SJCRH30 (cell line): ENCODE measurements around the gene DPM2. TPM values are rescaled to one million over a fixed set of nuclear protein-coding genes. Genes with fewer than 3 reads are reported as not detected.

Experiments used
- DNase-seq, 2 experiments: peaks; one replicate each; pipeline ENCODE4 v3.0.0-alpha.2; 2015 to 2020
- H3K27ac ChIP-seq: fragments of 250-450 bp; sonication (Bioruptor Pico); 2 replicates; pipeline ENCODE4 v1.5.1; 2020; ENCODE audit warnings: mild to moderate bottlenecking, moderate library complexity
- H3K27me3 ChIP-seq: fragments of 250-450 bp; sonication (Bioruptor Pico); 2 replicates; pipeline ENCODE4 v1.5.1; 2020; ENCODE audit warnings: mild to moderate bottlenecking, moderate library complexity
- H3K36me3 ChIP-seq: fragments of 250-450 bp; sonication (Bioruptor Pico); 2 replicates; pipeline ENCODE4 v1.5.1; 2020; ENCODE audit warnings: mild to moderate bottlenecking, moderate library complexity
- H3K4me1 ChIP-seq: fragments of 250-450 bp; sonication (Bioruptor Pico); 2 replicates; pipeline ENCODE4 v1.5.1; 2020; ENCODE audit warnings: mild to moderate bottlenecking, moderate library complexity
- H3K4me3 ChIP-seq: fragments of 250-450 bp; sonication (Bioruptor Pico); 2 replicates; pipeline ENCODE4 v1.5.1; 2020; ENCODE audit warnings: mild to moderate bottlenecking, moderate library complexity
- H3K9me3 ChIP-seq: fragments of 250-450 bp; sonication (Bioruptor Pico); replicated peaks from 2 replicates; pipeline ENCODE4 v1.5.1; 2020; ENCODE audit warnings: mild to moderate bottlenecking, moderate library complexity
- total RNA-seq: library from RNA; depleted of rRNA; stranded (reverse); fragments of >200 nt; shearing (Covaris generic); gene quantifications from 2 replicates; pipeline ENCODE4 v1.2.3, GENCODE V29; 2014

DPM2 gene
- total RNA-seq, 1 experiment from 2014 or later: 44.7 TPM

DNA sequence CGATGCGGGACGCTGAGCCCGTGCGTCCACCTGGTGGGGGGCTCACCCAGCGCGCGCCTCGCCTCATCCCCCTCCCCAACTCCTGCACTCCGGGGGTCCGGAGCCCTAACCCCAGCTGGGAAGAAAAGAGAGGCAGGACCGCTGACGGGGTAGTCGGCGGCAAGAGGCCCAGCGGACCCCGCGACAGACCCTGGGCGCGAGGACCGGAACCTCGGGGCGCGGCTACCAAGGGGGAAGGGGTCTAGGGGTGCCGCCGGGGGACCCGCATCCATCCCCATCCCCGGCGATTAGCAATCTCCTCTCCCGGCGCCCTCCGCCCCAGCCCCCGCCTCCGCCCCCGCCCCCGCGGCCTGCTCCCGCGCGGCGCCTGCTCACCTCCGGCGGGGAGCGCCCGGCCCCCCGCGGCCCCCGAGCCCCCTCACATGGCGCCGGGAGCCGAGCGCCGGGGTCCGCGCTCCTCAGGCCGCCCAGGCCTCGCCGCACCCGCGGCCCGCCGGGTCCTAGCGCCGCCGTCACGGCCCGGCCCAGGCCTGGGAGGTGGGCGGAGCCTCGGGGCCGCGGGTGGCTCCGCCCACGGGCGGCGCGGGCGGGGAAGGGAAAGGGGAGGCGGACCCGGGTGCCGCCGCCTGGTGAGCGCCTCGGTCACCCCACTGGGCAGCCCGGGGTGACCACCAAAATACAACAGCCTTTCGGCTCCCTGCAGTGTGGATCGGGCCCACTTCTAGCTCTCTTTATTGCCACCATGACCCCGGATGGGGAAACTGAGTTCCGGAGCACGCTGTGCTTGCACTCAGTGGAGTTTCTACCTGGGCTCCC, 38.3 kb downstream of the DPM2 start, which contains the start of gene ST6GALNAC6:
TSS of gene ST6GALNAC6 (minus strand) at position 476 of the 816 bp plus-strand sequence. CDS start 1,622 bp downstream, outside the sequence.
- peaks cover 28% of the 10 kb centered on the region for H3K4me1 ChIP-seq
- H3K36me3 ChIP-seq: peaks cover 27% of the 10 kb centered on the region
- H3K4me3 ChIP-seq: peak within 1 kb of the TSS; percentile 100
- 0 out of 2 replicates have a peak, but pooled peaks cover 4% of the 10 kb centered on the region for H3K9me3 ChIP-seq
- peak; percentile 76 to 87 for DNase-seq
- H3K27ac ChIP-seq: peak within 1 kb of the TSS; percentile 83
- no peaks in the 10 kb centered on the region for H3K27me3 ChIP-seq

GRCh38 chr9:127898433-127899127, 39.1 kb downstream of the DPM2 start:
- peak overlapping the region; percentile 83 for H3K27ac ChIP-seq
- peaks cover 25% of the 10 kb centered on the region for H3K4me1 ChIP-seq
- H3K4me3 ChIP-seq: peak overlapping the region; percentile 100
- 0 out of 2 replicates have a peak, but pooled peaks cover 4% of the 10 kb centered on the region for H3K9me3 ChIP-seq
- no peaks in the 10 kb centered on the region for H3K27me3 ChIP-seq
- peaks cover 35% of the 10 kb centered on the region for H3K36me3 ChIP-seq
- DNase-seq: peak; percentile 70 to 77

- no peaks in the 10 kb centered on the region for H3K27me3 ChIP-seq
- H3K27ac ChIP-seq: no peak overlapping the region; the same call in 1 of the 2 replicates
- peak; percentile 92 to 94 for DNase-seq
- H3K9me3 ChIP-seq: 0 out of 2 replicates have a peak, but pooled peaks cover 4% of the 10 kb centered on the region
- peaks cover 19% of the 10 kb centered on the region for H3K4me1 ChIP-seq
- H3K36me3 ChIP-seq: peaks cover 48% of the 10 kb centered on the region
- no peak overlapping the region for H3K4me3 ChIP-seq
Measured at GRCh38 chr9:127897193-127897692, 40.4 kb downstream of the DPM2 start.

GRCh38 chr9:127896395-127897192, 41.1 kb downstream of the DPM2 start:
- H3K9me3 ChIP-seq: 0 out of 2 replicates have a peak, but pooled peaks cover 4% of the 10 kb centered on the region
- H3K36me3 ChIP-seq: peaks cover 50% of the 10 kb centered on the region
- no peak overlapping the region for H3K4me3 ChIP-seq
- DNase-seq: no peak
- H3K4me1 ChIP-seq: peaks cover 19% of the 10 kb centered on the region
- H3K27ac ChIP-seq: no peak overlapping the region
- H3K27me3 ChIP-seq: no peaks in the 10 kb centered on the region

GRCh38 chr9:127895811-127896210, 41.8 kb downstream of the DPM2 start:
- Histone ChIP-seq H3K4me1 (peaks cover 16% of the 10 kb centered on the region), H3K4me3 (no peak overlapping the region), H3K36me3 (peaks cover 53% of the 10 kb centered on the region), H3K9me3 (0 out of 2 replicates have a peak, but pooled peaks cover 4% of the 10 kb centered on the region), H3K27me3 (no peaks in the 10 kb centered on the region), H3K27ac (no peak overlapping the region)
- DNase-seq: no peak

DNA sequence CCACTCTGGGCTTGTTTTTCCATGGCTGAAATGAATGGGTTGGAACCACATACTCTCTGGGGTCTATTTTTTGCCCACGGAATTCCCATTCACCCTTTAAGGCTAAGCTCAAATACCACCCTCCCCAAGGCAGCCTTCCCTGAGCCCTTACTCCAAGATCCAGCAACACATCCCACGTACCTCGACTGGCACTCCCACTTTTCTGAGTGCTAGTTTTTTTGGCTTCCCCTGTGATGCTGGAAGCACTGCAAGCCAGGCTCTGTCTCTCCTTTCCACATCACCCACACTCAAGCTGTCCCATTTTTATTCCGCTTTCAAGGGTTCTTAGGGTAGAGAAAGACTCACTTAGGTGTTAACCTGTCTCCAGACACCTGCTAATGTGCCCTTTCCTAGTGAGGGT, 44.3 kb downstream of the DPM2 start:
- Histone ChIP-seq H3K9me3 (0 out of 2 replicates have a peak, but pooled peaks cover 4% of the 10 kb centered on the region), H3K27me3 (no peaks in the 10 kb centered on the region), H3K36me3 (peaks cover 58% of the 10 kb centered on the region), H3K4me1 (peaks cover 10% of the 10 kb centered on the region), H3K4me3 (no peak overlapping the region), H3K27ac (no peak overlapping the region)
- DNase-seq: no peak

- 0 out of 2 replicates have a peak, but pooled peaks cover 4% of the 10 kb centered on the region for H3K9me3 ChIP-seq
- peaks cover 58% of the 10 kb centered on the region for H3K36me3 ChIP-seq
Measured at GRCh38 chr9:127892831-127893230, 44.8 kb downstream of the DPM2 start.

GRCh38 chr9:127890053-127890452, 47.6 kb downstream of the DPM2 start:
- Histone ChIP-seq H3K4me3 (no peak overlapping the region), H3K36me3 (peaks cover 51% of the 10 kb centered on the region), H3K27ac (no peak overlapping the region), H3K9me3 (0 out of 2 replicates have a peak, but pooled peaks cover 4% of the 10 kb centered on the region), H3K4me1 (peaks cover 1% of the 10 kb centered on the region; the same call in 1 of the 2 replicates), H3K27me3 (no peaks in the 10 kb centered on the region)
- DNase-seq: no peak

More at GRCh38 chr9:127892831-127893230, 44.8 kb downstream of the DPM2 start:
- no peak overlapping the region for H3K27ac ChIP-seq
- DNase-seq: no peak
- H3K4me1 ChIP-seq: peaks cover 7% of the 10 kb centered on the region
- H3K27me3 ChIP-seq: no peaks in the 10 kb centered on the region
- no peak overlapping the region for H3K4me3 ChIP-seq

GRCh38 chr9:127887792-127888191, 49.9 kb downstream of the DPM2 start:
- Histone ChIP-seq H3K27me3 (no peaks in the 10 kb centered on the region), H3K4me3 (no peak overlapping the region), H3K9me3 (no peaks in the 10 kb centered on the region), H3K36me3 (peaks cover 28% of the 10 kb centered on the region), H3K27ac (no peak overlapping the region), H3K4me1 (peaks cover 12% of the 10 kb centered on the region; the same call in 1 of the 2 replicates)
- no peak for DNase-seq

- peaks cover 21% of the 10 kb centered on the region for H3K36me3 ChIP-seq
- no peaks in the 10 kb centered on the region for H3K9me3 ChIP-seq
- H3K27me3 ChIP-seq: no peaks in the 10 kb centered on the region
- peaks cover 15% of the 10 kb centered on the region; the same call in 1 of the 2 replicates for H3K4me1 ChIP-seq
- peak; percentile 50 to 58 for DNase-seq
- no peak overlapping the region for H3K4me3 ChIP-seq
- H3K27ac ChIP-seq: no peak overlapping the region
Measured at GRCh38 chr9:127886401-127886972, 51.2 kb downstream of the DPM2 start.

GRCh38 chr9:127885508-127886281, 52.0 kb downstream of the DPM2 start:
- Histone ChIP-seq H3K36me3 (peaks cover 19% of the 10 kb centered on the region), H3K4me1 (peaks cover 15% of the 10 kb centered on the region; the same call in 1 of the 2 replicates), H3K27ac (no peak overlapping the region), H3K27me3 (no peaks in the 10 kb centered on the region), H3K9me3 (no peaks in the 10 kb centered on the region), H3K4me3 (no peak overlapping the region)
- no peak for DNase-seq
